WTC11 (cell line): ENCODE data around the gene CLOCK.

Experiments
- CBFB ChIP-seq: sonication (generic); formaldehyde crosslinking; IDR thresholded peaks from 2 replicates; pipeline ENCODE4 v1.8.1; 2022; ENCODE audit warnings: mild to moderate bottlenecking, low read depth, missing genetic modification reagents
- CREB1 ChIP-seq: sonication (generic); formaldehyde crosslinking; IDR thresholded peaks from 2 replicates; pipeline ENCODE4 v1.8.0; 2023; ENCODE audit warnings: mild to moderate bottlenecking, missing genetic modification reagents
- ELF4 ChIP-seq: sonication (generic); formaldehyde crosslinking; IDR thresholded peaks from 2 replicates; pipeline ENCODE4 v1.8.1; 2022; ENCODE audit warnings: low read depth, mild to moderate bottlenecking, moderate library complexity, missing genetic modification reagents
- ESRRA ChIP-seq: sonication (generic); formaldehyde crosslinking; IDR thresholded peaks from 2 replicates; pipeline ENCODE4 v1.8.1; 2022; ENCODE audit warnings: mild to moderate bottlenecking, missing genetic modification reagents, borderline replicate concordance
- NFATC4 ChIP-seq: fragments of 250-450 bp; sonication (Bioruptor Pico); IDR thresholded peaks from 2 replicates; pipeline ENCODE4 v1.9.0; 2021; ENCODE audit warnings: mild to moderate bottlenecking
- PREB ChIP-seq: sonication (generic); formaldehyde crosslinking; IDR thresholded peaks from 2 replicates; pipeline ENCODE4 v1.8.1; 2022; ENCODE audit warnings: mild to moderate bottlenecking, missing genetic modification reagents, moderate library complexity, borderline replicate concordance
- TEAD4 ChIP-seq: sonication (generic); formaldehyde crosslinking; IDR thresholded peaks from 2 replicates; pipeline ENCODE4 v1.8.0; 2022; ENCODE audit warnings: mild to moderate bottlenecking, missing genetic modification reagents
- TP53 ChIP-seq: sonication (generic); formaldehyde crosslinking; IDR thresholded peaks from 2 replicates; pipeline ENCODE4 v1.8.1; 2023; ENCODE audit warnings: mild to moderate bottlenecking, missing genetic modification reagents
- USF2 ChIP-seq: sonication (generic); formaldehyde crosslinking; IDR thresholded peaks from 2 replicates; pipeline ENCODE4 v1.8.1; 2023; ENCODE audit warnings: mild to moderate bottlenecking, missing genetic modification reagents, moderate library complexity
- ZBTB21 ChIP-seq: sonication (generic); formaldehyde crosslinking; IDR thresholded peaks from 2 replicates; pipeline ENCODE4 v1.8.1; 2023; ENCODE audit warnings: mild to moderate bottlenecking, missing genetic modification reagents, borderline replicate concordance
- ZNF121 ChIP-seq: sonication (generic); formaldehyde crosslinking; IDR thresholded peaks from 2 replicates; pipeline ENCODE4 v1.8.0; 2023; ENCODE audit warnings: missing genetic modification reagents
- TF ChIP-seq, protein P1 (sequence below): fragments of 200-600 bp; IDR thresholded peaks from 2 replicates; pipeline ENCODE4 v1.8.0; 2022; ENCODE audit warnings: antibody characterized with exemption
- TF ChIP-seq, protein P2 (sequence below): sonication (generic); formaldehyde crosslinking; IDR thresholded peaks from 2 replicates; pipeline ENCODE4 v1.8.0; 2022; ENCODE audit warnings: mild to moderate bottlenecking, missing genetic modification reagents

- TF ChIP-seq, protein P1, sequence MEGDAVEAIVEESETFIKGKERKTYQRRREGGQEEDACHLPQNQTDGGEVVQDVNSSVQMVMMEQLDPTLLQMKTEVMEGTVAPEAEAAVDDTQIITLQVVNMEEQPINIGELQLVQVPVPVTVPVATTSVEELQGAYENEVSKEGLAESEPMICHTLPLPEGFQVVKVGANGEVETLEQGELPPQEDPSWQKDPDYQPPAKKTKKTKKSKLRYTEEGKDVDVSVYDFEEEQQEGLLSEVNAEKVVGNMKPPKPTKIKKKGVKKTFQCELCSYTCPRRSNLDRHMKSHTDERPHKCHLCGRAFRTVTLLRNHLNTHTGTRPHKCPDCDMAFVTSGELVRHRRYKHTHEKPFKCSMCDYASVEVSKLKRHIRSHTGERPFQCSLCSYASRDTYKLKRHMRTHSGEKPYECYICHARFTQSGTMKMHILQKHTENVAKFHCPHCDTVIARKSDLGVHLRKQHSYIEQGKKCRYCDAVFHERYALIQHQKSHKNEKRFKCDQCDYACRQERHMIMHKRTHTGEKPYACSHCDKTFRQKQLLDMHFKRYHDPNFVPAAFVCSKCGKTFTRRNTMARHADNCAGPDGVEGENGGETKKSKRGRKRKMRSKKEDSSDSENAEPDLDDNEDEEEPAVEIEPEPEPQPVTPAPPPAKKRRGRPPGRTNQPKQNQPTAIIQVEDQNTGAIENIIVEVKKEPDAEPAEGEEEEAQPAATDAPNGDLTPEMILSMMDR = no peak
- no peak for TF ChIP-seq TP53
- no peak for TF ChIP-seq ESRRA (CRISPR knock-in tag)
- TF ChIP-seq, protein P2, sequence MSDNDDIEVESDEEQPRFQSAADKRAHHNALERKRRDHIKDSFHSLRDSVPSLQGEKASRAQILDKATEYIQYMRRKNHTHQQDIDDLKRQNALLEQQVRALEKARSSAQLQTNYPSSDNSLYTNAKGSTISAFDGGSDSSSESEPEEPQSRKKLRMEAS (CRISPR knock-in tag) = no peak
- no peak for TF ChIP-seq ZBTB21 (CRISPR knock-in tag)
- TF ChIP-seq CREB1 (CRISPR knock-in tag) = no peak
- no peak for TF ChIP-seq ZNF121 (CRISPR knock-in tag)
- no peak for TF ChIP-seq NFATC4 (CRISPR knock-in tag)
- TF ChIP-seq CBFB (CRISPR knock-in tag) = no peak
- no peak for TF ChIP-seq PREB
- no peak for TF ChIP-seq USF2 (CRISPR knock-in tag)
- no peak for TF ChIP-seq ELF4
- TF ChIP-seq TEAD4 (CRISPR knock-in tag) = no peak
These were observed 99.5 kb downstream of the CLOCK start for GRCh38 chr4:55447108-55447708.
